ENCODE data around the gene CA9. TPM values are rescaled to one million over a fixed set of nuclear protein-coding genes. Genes with fewer than 3 reads are reported as not detected.

Gene CA9
- total and polyA plus RNA-seq, 9 of the 15 experiments (the other 6 are each of a cell fraction or from before 2014, with no cell fraction given) = 0.15 to 10.6 (median 0.60) TPM; not detected in 4

DNA sequence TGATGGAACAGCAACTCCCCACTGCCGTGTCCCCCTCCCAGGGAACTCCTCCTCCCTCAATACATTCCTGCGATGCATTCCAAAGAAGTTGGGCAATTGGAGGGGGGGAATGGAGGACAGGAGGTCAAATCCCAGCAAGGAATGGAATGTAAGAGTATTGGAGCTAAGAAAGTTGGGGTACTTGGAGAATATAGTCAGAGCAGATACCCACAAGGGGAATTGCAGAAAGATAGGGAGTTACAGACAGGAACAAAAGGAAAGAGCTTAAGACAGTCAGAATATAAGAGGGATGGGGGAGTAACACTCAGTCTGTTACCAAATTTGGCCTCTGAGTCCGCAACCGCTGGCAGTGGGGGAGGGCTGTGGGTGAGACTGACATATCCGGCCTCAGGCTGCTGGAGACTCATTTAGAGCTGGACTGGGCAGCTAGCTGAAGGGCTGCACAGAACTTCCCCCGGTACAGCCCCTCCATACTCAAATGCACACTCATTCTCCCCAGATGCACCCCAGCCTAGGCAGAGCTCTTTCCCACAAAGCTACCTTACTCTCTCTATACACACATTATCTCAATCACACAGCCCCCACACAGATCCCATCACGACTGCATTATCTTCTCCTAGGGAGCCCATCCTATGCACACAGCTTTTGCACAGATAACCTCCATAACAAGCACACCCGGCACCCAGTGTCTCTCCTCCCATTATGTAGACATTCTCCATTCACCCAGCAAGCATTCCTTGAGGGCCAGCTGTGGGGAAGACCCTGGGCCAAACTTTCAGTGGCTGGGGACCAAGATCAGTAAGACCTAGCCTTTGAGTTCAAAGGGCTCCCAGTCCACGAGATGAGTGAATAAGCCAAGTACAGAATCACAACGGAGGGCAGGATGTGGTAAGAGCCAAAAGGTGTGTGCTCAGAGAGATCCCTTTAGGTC is 54.6 kb downstream of the CA9 start (continued):
- TF ChIP-seq TEAD4 (IDR thresholded peaks at IDR 0.05; ENCODE audit: low read length) = peak; percentile 92
- no peak for TF ChIP-seq TEAD4 (CRISPR knock-in tag; IDR thresholded peaks at IDR 0.05; ENCODE audit: borderline replicate concordance)
- peak; percentile 21; the same call in 1 of the 2 replicates for TF ChIP-seq JUN (IDR thresholded peaks at IDR 0.05; ENCODE audit: borderline replicate concordance, low read depth, low read length)
- TF ChIP-seq JUN (CRISPR knock-in tag; IDR thresholded peaks at IDR 0.05; ENCODE audit: borderline replicate concordance) = no peak
- peak; percentile 37; the same call in 1 of the 2 replicates for TF ChIP-seq NR2C1 (IDR thresholded peaks at IDR 0.05)
- TF ChIP-seq NR2C1 (tag; IDR thresholded peaks at IDR 0.05) = peak; percentile 44
- peak; percentile 78 for TF ChIP-seq ZNF316 (IDR thresholded peaks at IDR 0.05)
- TF ChIP-seq, protein P1, sequence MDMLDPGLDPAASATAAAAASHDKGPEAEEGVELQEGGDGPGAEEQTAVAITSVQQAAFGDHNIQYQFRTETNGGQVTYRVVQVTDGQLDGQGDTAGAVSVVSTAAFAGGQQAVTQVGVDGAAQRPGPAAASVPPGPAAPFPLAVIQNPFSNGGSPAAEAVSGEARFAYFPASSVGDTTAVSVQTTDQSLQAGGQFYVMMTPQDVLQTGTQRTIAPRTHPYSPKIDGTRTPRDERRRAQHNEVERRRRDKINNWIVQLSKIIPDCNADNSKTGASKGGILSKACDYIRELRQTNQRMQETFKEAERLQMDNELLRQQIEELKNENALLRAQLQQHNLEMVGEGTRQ (CRISPR knock-in tag; IDR thresholded peaks at IDR 0.05) = no peak
- TF ChIP-seq JUND (IDR thresholded peaks at IDR 0.05; ENCODE audit: borderline replicate concordance, low read depth, low read length) = no peak; the same call in 1 of the 2 replicates
- peak; percentile 55; the same call in 1 of the 3 replicates for TF ChIP-seq JUND (tag; IDR thresholded peaks at IDR 0.05; ENCODE audit: borderline replicate concordance, low read depth, low read length)
- TF ChIP-seq CCAR2 (IDR thresholded peaks at IDR 0.05; ENCODE audit: low read depth, low read length) = no peak
- TF ChIP-seq, protein P2, sequence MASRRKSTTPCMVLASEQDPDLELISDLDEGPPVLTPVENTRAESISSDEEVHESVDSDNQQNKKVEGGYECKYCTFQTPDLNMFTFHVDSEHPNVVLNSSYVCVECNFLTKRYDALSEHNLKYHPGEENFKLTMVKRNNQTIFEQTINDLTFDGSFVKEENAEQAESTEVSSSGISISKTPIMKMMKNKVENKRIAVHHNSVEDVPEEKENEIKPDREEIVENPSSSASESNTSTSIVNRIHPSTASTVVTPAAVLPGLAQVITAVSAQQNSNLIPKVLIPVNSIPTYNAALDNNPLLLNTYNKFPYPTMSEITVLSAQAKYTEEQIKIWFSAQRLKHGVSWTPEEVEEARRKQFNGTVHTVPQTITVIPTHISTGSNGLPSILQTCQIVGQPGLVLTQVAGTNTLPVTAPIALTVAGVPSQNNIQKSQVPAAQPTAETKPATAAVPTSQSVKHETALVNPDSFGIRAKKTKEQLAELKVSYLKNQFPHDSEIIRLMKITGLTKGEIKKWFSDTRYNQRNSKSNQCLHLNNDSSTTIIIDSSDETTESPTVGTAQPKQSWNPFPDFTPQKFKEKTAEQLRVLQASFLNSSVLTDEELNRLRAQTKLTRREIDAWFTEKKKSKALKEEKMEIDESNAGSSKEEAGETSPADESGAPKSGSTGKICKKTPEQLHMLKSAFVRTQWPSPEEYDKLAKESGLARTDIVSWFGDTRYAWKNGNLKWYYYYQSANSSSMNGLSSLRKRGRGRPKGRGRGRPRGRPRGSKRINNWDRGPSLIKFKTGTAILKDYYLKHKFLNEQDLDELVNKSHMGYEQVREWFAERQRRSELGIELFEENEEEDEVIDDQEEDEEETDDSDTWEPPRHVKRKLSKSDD (conservative IDR thresholded peaks at IDR 0.05; ENCODE audit: low read length) = no peak
- TF ChIP-seq, protein P3, sequence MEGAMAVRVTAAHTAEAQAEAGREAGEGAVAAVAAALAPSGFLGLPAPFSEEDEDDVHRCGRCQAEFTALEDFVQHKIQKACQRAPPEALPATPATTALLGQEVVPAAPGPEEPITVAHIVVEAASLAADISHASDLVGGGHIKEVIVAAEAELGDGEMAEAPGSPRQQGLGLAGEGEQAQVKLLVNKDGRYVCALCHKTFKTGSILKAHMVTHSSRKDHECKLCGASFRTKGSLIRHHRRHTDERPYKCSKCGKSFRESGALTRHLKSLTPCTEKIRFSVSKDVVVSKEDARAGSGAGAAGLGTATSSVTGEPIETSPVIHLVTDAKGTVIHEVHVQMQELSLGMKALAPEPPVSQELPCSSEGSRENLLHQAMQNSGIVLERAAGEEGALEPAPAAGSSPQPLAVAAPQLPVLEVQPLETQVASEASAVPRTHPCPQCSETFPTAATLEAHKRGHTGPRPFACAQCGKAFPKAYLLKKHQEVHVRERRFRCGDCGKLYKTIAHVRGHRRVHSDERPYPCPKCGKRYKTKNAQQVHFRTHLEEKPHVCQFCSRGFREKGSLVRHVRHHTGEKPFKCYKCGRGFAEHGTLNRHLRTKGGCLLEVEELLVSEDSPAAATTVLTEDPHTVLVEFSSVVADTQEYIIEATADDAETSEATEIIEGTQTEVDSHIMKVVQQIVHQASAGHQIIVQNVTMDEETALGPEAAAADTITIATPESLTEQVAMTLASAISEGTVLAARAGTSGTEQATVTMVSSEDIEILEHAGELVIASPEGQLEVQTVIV (CRISPR knock-in tag; IDR thresholded peaks at IDR 0.05; ENCODE audit: borderline replicate concordance) = no peak
- TF ChIP-seq, protein P4, sequence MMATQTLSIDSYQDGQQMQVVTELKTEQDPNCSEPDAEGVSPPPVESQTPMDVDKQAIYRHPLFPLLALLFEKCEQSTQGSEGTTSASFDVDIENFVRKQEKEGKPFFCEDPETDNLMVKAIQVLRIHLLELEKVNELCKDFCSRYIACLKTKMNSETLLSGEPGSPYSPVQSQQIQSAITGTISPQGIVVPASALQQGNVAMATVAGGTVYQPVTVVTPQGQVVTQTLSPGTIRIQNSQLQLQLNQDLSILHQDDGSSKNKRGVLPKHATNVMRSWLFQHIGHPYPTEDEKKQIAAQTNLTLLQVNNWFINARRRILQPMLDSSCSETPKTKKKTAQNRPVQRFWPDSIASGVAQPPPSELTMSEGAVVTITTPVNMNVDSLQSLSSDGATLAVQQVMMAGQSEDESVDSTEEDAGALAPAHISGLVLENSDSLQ (IDR thresholded peaks at IDR 0.05) = peak; percentile 77
- TF ChIP-seq SIN3A (IDR thresholded peaks at IDR 0.05; ENCODE audit: borderline replicate concordance in 2 of 2, control insufficient read depth in 1 of 2, low read depth in 2 of 2, low read length in 2 of 2) = no peak
- TF ChIP-seq SMARCE1 (IDR thresholded peaks at IDR 0.05) = peak; percentile 93
- TF ChIP-seq ZNF584 (CRISPR knock-in tag; IDR thresholded peaks at IDR 0.05; ENCODE audit: low read depth) = 0 out of 2 replicates have a peak, but pooled peaks have one; percentile 27

All from K562 (cell line).